Psoas muscle (tissue), 8 donors: ENCODE measurements around the gene ZNF816. TPM values are rescaled to one million over a fixed set of nuclear protein-coding genes. Genes with fewer than 3 reads are reported as not detected.
A peak's percentile ranks its signal among the peaks of the same experiment; 100 is the strongest.

Source experiments
- ATAC-seq, 4 donors: fragments of 200-7000 bp; cut with Tn5 transposase; one replicate each; pipeline ENCODE4 v1.9.1; 2020; ENCODE audit warnings: moderate library complexity in 3 of 4, mild to moderate bottlenecking in 2 of 4
- DNase-seq, 2 donors: peaks; one replicate each; pipeline ENCODE4 v3.0.0-alpha.2; 2020
- H3K27ac ChIP-seq: fragments of 200-600 bp; one replicate; pipeline ENCODE4 v1.8.0; 2022
- H3K27me3 ChIP-seq, 3 donors: fragments of 200-600 bp in 1 of 3; one replicate each; pipeline versions ENCODE4 v1.6.1 to v1.8.0; 2013 to 2022; ENCODE audit warnings: low read length in 2 of 3, mild to moderate bottlenecking in 2 of 3, moderate library complexity in 1 of 3; ENCODE audit not compliant: insufficient read depth in 3 of 3
- H3K36me3 ChIP-seq, 2 donors: fragments of 200-600 bp in 1 of 2; one replicate each; pipeline versions ENCODE4 v1.6.1 to v1.8.0; 2013 to 2022; ENCODE audit warnings: low read depth in 1 of 2, mild to moderate bottlenecking in 1 of 2, moderate library complexity in 1 of 2; ENCODE audit not compliant: insufficient read depth in 1 of 2
- H3K4me1 ChIP-seq: fragments of 200-600 bp; one replicate; pipeline ENCODE4 v1.8.0; 2022
- H3K4me3 ChIP-seq: fragments of 200-600 bp; one replicate; pipeline ENCODE4 v1.8.0; 2022; ENCODE audit warnings: mild to moderate bottlenecking
- H3K9me3 ChIP-seq: fragments of 200-600 bp; one replicate; pipeline ENCODE4 v1.8.0; 2022
- CTCF ChIP-seq: fragments of 200-600 bp; IDR thresholded peaks from one replicate; pipeline ENCODE4 v1.8.0; 2022; ENCODE audit warnings: antibody characterized with exemption
- WGBS, 3 donors: extraction: QIAGEN DNeasy Blood & Tissue Kit; methylation state at CpG; one replicate each; pipeline versions ENCODE4 v1.1.6 to v1.1.7; 2013; 5-methylcytosine and 5-hydroxymethylcytosine counted together
- intact Hi-C, 2 donors: fragments of 100-400 bp; cut with DNase I; formaldehyde crosslinking; loops; one replicate each; pipeline versions ENCODE4 v1.11.0 to v1.14.2; 2022
- polyA plus RNA-seq, 3 donors: library from polyadenylated mRNA; stranded (reverse); fragments of 200-250 nt; gene quantifications; one replicate each; pipeline ENCODE4 v1.2.3, GENCODE V29; 2013
- total RNA-seq, 4 donors: library from RNA; stranded (reverse); fragmentation: NEBNext Ultra II Directional in 2 of 4; extraction: Animal tissue kit (Norgen Biotek cat#: 25700) in 2 of 4; gene quantifications; one replicate each; pipeline versions ENCODE4 v1.2.1 to v1.2.4, GENCODE V29; 2021 to 2023
- donor health status: healthy with polysubstance abuse.
- donor health status: DM: no; HTN: no; CAD: no; lungs with moderate emphysema.
- donor health status: Bipolar disorder and iron deficiency.
- donor health status: healthy.
- donor health status: DM: yes; HTN: yes; CAD: no.
- donor health status: DM: no; HTN: no; CAD: no.
- donor health status: DM: no; HTN: no; CAD: no.
- donor health status: DM: yes; HTN: yes; CAD: no.

ZNF816 gene
- total and polyA plus RNA-seq, 7 donors: 1.8 to 9.1 (median 2.7) TPM

- peaks cover 47% of the 10 kb centered on the region for H3K9me3 ChIP-seq
- 94 to 95% (median 95%) methylated on average over 10 of the region's 10 CpGs for WGBS, 3 donors
- ATAC-seq (no peak), DNase-seq (no peak)
- H3K27me3 ChIP-seq: no peaks in the 10 kb centered on the region
- no peak for TF ChIP-seq CTCF
- H3K4me1 ChIP-seq: peaks cover 6% of the 10 kb centered on the region
- no peak overlapping the region for H3K27ac ChIP-seq
- no peak overlapping the region for H3K4me3 ChIP-seq
- peaks cover 7 to 36% of the 10 kb centered on the region in 2 donors for H3K36me3 ChIP-seq
- intact Hi-C loops: no loop called here
Observed at GRCh38 chr19:52956917-52957316, 5.8 kb downstream of the ZNF816 start.

- Histone ChIP-seq H3K4me3 (no peak overlapping the region), H3K36me3 (peaks cover 9 to 38% of the 10 kb centered on the region in 2 donors), H3K9me3 (peaks cover 70% of the 10 kb centered on the region), H3K4me1 (no peaks in the 10 kb centered on the region), H3K27ac (no peak overlapping the region), H3K27me3 (peaks cover 0 to 1% (median 0%) of the 10 kb centered on the region in 3 donors)
- intact Hi-C loops: no loop called here
- 0 to 100% (median 90%) methylated on average over 1 of the region's 1 CpG for WGBS, 3 donors
- ATAC-seq: no peak
- TF ChIP-seq CTCF: no peak
- no peak for DNase-seq
Observed at GRCh38 chr19:52949422-52949821, 13.3 kb downstream of the ZNF816 start.

- no peak overlapping the region for H3K27ac ChIP-seq
- 84 to 92% (median 91%) methylated on average over 13 of the region's 13 CpGs for WGBS, 3 donors
- no peak for DNase-seq
- TF ChIP-seq CTCF: no peak
- no peak overlapping the region for H3K4me3 ChIP-seq
- peaks cover 9 to 31% of the 10 kb centered on the region in 2 donors for H3K36me3 ChIP-seq
- intact Hi-C loops: no loop called here
- peaks cover 0 to 1% (median 0%) of the 10 kb centered on the region in 3 donors for H3K27me3 ChIP-seq
- peaks cover 2% of the 10 kb centered on the region for H3K4me1 ChIP-seq
- no peak for ATAC-seq
- H3K9me3 ChIP-seq: peaks cover 63% of the 10 kb centered on the region
Observed at GRCh38 chr19:52948025-52948770, 14.5 kb downstream of the ZNF816 start.

GRCh38 chr19:52946322-52947310, 16.1 kb downstream of the ZNF816 start:
- ATAC-seq (peak in 1 of 4 donors; percentile 70), DNase-seq (peak in 1 of 2 donors; percentile 64)
- Histone ChIP-seq H3K4me3 (no peak overlapping the region), H3K36me3 (peaks cover 9 to 15% of the 10 kb centered on the region in 2 donors), H3K27ac (no peak overlapping the region), H3K27me3 (peaks cover 0 to 1% (median 0%) of the 10 kb centered on the region in 3 donors), H3K4me1 (peaks cover 6% of the 10 kb centered on the region), H3K9me3 (peaks cover 54% of the 10 kb centered on the region)
- TF ChIP-seq CTCF: no peak
- intact Hi-C loops: no loop called here
- WGBS, 3 donors: 25 to 31% (median 30%) methylated on average over 31 to 39 of the region's 39 CpGs
